GM18870 (cell line): ENCODE data around the gene PRKG1.

Experiments
- ATAC-seq: cut with Tn5 transposase; IDR thresholded peaks from one replicate; pipeline ENCODE4 v1.9.1; 2021; ENCODE audit warnings: moderate library complexity; ENCODE audit not compliant: unreplicated experiment

PRKG1 gene

DNA sequence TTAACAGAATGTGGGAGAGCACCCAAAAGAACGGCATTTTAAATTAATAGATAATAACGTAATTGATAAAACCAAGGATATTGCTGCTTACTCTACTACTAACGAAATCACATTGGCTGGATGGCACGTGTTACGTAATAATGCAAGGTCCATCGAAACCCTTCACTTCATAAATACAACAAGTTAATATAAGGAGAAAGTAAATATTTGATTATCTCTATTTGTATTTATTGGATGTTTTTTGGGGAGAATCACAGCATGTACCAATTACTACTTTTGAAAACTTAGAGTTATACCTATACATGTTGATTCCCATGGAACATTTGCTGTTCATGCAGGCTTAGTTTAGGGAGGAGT lies 1.6 kb downstream of the PRKG1 start:
- ATAC-seq, result no peak

DNA sequence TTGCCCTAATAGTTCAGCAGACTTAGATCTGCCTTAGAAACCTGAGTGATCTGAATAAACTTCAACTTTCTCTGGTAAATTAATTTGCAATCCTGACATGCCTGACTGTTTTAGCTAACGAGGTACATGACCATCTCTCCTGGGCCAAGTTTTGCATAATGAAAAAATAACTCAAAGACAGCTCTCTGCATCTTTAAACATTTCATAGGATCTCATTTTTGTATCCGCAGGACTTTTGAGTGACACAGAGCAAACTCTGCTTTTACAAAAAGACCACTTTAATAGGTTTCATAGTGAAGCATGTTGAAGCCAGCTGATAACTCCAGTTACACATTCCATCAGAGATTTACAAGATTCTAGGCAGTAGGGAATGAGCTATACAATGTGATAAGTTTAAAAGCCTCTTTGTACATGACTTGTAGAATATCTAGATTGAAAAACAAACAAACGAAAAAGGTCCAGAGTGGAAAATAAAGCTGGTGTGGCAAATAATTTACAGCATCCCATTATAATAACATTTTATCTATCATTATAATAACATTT lies 2.1 kb downstream of the PRKG1 start:
- no peak for ATAC-seq

DNA sequence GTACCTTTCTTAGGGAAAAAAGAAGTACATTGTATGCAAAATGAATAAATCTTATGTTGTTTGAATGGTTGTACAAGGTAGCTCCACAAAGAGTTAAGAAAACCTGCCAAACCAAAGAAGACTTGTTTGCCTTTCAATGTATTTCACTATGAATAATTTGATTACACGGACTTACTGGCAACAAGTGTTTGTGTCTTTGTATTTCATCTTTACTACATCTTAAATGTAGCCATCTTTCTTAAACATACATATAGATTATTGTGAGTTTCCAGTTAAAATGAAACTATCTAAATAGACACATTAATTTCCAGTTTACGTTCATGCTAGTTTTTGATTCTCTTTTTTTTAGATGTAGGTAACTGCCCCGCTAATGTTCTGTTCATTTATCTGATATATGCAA lies 2.8 kb downstream of the PRKG1 start:
- no peak for ATAC-seq

DNA sequence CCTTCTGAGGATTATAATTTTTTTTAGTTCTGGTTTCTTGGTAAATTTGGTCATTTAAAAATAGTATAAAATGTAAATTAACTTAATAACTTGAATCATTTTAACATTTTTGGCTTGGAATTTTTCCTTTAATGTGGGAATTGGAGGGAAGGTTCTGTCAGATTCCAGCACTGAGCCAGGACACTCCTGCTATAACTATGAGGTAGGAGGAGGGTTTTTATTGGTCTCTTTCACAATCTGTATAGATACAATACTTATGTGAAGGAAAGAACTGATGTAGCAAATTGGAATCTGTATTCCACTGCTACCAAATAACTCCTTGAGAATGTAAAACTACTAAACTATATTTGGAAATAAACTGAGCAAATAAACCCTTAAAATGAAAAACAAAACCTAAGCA lies 3.2 kb downstream of the PRKG1 start:
- ATAC-seq, result no peak

DNA sequence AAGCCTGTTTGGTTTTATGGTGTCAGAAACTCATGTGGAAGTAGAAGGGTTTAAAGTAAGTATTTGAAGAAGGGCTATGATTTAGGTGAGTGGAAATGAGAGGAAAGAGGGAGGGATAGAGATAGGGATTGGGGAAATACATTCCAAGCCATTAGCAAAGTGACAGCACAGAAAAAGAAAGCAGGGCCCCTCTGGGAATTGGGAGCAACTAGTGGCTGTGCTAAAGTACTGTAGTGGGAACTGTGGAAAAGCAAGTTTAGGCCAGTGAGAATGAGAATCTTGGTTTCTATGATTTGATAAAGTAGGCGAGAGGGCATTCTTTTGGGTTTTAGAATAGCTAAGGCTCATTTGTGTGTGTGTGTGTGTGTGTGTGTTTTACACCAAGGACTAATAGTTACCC lies 5.0 kb downstream of the PRKG1 start:
- ATAC-seq, result no peak

DNA sequence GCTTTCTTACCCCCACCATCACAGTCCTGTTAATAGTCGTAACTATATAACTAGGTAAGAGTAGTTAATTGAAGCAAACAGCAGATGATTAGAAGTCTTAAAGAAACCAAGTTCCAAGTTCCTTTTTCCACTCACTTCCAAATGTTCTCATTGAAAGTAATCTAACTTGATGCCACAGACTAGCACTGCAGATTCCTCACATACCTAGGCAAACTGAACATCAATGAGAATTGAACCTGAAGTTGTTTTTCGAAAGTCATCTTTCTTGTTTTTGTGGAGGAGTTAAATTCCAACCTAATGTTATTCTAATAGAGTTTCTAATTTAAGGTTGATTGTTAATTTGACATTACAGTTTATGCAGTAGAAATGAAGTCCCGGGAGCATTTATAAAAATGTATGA lies 5.5 kb downstream of the PRKG1 start:
- no peak for ATAC-seq

DNA sequence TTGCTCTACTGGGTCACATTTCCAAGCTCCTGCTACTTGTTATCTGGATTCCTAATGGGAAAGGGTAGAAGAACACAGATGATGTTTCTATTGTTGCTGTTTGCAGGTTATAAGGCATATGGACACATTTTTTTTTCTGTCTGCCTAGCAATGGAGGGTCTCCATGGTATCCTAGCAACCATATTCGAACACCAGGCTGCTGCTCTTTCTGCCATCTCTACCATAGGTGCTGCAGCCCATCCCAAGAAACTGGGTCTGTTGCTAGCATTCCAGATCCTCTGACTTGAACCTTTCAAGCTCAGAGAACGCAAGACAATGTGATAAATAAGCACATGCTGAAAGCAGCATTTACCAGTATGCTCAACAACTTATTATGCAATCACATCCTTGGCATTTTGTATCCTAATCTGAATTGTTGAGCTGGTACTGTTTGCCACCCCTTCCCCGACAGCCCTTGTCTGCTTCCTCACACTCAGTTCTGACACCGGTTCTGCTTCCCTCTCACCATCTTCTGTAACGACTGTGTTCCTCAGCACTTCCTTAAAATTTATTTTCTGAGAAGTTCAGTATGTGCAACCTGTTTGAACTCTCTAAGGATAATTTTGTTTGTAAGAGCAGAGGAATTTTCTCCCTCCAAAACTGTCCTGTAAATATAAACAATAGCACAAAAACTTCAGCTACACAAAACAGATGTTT lies 6.2 kb downstream of the PRKG1 start:
- no peak for ATAC-seq

DNA sequence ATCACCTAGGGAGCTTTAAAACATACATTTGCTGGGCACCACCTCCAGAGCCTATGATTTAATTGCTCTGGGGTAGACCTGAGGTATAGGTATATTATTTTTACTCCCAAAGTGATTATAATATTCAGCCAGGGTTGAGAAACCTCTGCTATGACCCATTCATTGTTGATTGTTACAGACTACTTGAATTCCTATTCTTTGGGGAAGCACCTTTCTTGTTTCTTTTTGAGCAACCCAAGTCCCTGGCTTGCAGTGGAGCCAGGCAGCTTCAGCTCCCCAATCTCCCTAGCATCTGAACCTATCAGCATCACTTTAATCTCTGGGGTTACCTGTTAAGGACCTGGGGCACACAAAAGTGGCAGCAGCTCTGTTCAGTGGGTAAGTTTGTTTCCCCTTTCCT lies 8.6 kb downstream of the PRKG1 start:
- no peak for ATAC-seq

DNA sequence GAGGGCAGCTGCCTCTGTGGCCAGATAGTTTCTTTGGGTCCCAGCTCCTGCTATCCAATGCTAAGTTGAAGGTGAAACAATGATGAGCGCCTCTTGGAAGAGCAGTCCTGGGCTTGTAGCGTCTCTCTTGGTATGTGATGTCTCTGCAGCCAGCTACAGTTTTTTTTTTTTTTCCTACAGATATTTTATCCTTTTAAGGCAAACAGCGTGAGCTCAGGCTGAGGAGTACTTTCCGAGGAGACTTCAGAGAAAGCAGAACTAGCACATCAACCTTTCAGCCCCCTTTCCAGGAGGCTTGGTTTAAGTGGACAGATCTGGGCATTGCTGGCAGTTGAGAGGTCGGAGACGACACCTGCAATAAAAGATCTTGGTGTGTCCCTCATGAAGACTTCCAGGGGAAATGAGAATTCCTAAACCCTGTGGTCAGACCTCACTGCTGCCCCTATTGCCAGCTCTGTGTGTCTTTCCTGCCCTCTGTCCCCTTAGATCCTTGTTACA lies 9.1 kb downstream of the PRKG1 start:
- no peak for ATAC-seq

DNA sequence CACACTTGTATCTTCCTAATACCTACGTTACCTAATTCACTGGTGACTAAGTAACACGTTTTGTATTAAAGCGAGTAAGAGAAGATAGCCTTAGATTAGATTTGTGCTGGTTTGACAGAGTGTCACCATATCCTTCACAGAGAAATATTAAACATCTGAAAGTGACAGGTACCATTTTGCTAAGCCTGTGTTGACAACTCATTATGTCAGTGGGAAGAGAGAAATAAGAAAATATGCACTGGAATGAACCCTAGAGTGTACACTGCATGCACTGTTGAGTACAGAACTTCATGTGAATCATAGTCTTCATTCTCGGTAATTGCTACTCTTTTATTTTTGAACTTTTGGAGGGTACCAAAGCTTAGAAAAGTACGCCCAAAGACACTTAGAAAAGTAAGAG lies 10.9 kb downstream of the PRKG1 start:
- ATAC-seq, result no peak

DNA sequence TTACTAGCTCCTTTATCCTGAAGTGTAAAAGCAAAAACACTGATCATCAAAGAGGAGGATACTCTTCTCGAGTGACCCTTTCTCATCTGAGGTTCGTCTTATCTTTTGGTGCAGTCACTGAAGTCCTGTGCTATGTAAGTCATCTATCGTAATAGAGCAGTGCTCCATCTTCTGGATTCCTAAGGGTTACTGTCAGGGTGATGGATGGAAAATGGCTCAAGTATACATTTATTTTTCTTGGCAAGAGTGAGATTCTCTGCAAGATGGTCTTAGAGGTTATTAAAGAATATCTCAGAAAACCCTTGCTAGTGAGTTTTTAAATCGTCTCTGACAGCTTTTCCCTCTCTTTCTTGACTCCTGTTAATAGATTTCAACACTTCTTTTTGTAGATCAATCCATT lies 12.4 kb downstream of the PRKG1 start:
- ATAC-seq, result no peak

DNA sequence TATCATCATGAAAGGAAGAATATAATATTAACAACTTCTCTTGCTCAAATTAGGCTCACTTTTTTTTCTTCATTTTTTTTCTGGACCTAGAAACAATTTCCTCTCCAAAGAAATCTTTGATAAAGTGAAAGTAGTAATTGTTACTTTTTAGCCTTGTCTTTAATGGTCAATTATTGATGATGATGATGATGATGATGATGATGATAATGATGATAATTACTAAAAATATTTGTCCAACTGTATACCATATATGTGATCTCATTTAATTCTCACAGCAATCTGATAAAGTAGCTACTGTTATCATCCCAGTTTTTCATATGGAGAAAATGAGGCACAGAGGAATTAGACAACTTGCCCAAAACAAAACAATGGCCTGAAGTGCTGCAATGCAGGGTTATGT lies 12.8 kb downstream of the PRKG1 start:
- no peak for ATAC-seq

DNA sequence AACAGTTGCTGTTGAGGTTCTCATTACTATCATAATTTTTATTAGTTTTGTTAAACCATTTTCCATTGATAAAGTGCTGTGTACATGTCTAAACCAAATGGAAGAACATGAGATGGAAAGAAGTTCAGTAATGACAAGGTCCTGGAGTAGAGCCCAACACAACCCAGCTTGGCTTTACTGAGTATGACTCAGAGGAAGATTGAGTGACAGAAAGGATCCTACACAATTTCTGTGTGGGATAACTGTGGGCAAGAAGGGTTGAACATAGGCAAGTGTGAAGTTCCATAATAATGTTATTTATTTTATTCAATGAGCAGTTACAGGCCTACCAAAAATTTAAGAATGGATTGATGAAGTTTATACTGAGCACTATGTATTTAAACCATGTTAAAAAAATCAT lies 15.9 kb downstream of the PRKG1 start:
- ATAC-seq, result no peak

DNA sequence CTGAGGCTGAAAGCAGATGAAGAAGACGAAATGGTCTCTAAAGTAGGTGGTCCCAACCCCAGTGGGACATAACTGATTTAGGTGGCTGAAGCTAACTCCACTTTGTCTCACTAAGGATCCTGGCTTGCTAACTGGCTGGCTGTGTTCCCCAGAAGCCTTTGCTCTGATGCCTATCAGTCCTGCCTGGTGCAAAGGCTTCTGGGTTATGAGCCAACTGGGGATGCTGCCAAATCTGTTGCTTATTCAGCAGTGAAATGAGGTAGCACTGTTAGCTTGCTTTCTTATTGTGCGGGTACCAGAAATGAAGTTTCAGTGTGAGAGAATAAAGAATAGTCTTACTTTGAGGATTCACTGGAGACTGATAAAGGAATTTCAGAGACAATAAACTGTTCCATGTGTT lies 18.1 kb downstream of the PRKG1 start:
- ATAC-seq, result no peak

DNA sequence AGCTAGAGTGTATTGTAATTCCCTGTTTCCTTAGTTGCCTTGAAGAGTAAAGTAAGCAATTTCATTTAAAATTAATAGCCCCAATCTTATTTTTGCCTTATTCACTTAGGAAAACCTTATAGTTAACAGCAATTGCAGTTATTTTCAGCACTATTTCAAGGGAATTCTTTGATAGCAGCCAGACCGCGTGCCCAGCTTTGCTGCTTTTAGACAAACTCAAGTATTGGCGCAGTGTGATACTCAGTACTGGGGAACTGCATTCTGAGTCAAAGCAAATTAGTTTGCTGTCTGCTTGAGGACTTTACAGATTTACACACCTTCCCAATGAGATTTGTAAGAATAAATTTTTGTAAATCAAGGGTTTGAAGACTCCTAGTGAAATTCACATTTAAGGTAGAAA lies 21.2 kb downstream of the PRKG1 start:
- ATAC-seq, result no peak

DNA sequence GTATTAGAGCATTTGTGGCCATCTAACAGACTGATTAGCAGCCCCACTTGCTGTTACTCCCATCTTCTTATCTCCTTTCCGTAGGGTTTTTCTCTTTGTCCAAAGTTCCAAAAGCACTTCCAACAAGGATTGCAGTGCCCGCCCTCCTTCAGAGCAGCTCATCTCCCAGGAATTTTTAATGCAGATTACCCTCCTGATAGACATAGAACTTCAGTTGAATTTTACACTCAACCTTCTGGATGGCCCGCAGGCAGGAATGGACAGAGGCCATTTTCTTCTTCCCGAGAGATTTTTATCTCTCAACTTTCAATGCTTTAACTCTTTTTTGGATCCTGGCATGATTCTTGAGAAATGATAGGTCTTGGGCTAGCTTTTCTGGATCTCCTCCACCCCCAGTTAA lies 23.3 kb downstream of the PRKG1 start:
- ATAC-seq, result no peak

DNA sequence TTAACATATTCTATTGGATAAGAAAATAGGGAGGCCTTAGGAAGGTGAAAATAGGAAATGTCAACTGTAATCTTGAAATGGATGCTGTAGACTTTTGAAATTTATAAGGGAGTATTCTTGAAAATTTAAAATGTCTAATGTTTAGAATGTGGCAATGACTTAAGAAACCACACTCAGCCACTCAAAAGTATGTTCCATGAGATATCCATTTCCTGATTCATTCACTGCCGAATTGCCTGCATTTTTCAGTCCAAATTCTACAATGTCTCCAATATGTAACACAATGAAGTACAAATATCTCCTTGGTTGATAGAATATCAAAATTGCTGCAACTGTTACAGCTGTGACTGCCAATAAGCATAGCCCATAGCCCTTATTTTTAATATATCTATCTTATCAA lies 25.9 kb downstream of the PRKG1 start:
- ATAC-seq, result no peak

DNA sequence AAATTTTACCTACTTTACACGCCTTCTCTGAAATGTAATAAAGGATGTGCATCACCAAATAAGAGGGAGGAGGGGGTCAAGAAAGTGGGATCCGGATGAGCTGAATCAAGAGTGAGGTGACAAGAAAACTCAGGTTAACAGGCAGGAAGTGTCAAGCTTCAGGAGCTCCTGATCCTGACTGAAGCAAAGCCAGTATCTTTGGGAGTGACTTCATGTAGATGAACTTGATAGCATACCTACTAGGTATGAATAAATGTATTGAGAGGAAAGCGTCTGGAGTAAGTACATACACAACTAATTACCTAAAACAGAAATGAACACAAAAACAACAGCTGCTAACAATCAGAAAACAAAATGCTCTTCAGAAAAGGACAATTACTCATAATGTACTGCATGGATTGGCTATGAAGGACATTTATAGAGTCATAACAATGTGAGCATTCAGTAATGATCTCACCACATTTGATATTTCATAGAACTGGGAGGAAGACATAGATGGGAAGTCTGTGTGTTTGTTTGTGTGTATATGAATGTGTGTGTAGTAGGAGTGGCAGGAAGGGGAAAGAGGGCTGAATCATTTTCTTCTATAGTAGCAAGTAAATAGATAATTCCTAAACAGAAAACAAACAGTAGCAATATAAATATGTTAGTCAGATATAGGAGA lies 29.4 kb downstream of the PRKG1 start:
- no peak for ATAC-seq

DNA sequence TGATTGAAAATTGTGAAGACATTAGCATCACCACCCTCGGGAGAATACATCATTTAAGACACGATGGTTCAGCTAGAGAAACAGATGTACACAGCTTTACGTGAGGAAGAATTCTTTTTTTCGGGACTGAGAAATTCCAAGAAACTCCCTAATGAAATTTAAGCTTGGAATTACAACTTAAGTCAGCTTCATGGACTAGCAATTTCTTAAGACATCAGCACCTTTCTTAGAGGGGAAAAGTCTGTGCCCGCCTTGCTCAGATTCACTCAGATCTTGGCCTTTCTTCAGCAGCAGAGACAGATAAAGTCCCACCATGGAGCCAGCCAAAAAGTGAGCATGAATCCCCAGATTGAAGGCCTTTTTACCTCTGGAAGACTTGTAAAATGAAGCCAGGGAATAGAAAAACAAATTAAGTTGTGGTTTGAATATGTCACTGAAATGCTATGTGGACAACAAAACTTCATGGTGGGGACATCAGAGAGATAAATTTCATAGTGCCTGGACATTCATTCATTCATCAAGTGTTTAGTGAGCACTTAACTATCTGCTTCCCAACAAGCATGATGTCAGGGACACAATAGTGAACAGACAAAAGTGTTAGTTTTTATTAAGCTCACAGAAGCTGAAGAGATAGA lies 32.1 kb downstream of the PRKG1 start:
- no peak for ATAC-seq

DNA sequence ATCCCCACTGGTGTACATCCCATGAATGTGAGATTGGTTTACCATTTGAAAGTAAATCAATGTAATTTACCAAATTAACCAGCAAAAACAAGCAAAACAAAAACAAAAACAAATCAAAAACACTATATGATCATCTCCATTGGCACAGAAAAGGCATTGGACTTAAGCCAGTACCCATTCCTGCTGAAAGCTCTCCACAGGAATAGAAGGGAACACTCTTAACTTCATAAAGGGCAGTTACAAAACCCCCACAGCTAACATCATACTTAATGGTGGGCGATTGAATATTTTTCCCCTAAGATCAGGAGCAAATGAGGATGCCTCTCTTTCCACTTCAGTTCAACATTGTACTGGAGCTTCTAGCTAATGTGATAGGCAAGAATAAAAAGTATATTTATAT lies 34.1 kb downstream of the PRKG1 start:
- no peak for ATAC-seq

DNA sequence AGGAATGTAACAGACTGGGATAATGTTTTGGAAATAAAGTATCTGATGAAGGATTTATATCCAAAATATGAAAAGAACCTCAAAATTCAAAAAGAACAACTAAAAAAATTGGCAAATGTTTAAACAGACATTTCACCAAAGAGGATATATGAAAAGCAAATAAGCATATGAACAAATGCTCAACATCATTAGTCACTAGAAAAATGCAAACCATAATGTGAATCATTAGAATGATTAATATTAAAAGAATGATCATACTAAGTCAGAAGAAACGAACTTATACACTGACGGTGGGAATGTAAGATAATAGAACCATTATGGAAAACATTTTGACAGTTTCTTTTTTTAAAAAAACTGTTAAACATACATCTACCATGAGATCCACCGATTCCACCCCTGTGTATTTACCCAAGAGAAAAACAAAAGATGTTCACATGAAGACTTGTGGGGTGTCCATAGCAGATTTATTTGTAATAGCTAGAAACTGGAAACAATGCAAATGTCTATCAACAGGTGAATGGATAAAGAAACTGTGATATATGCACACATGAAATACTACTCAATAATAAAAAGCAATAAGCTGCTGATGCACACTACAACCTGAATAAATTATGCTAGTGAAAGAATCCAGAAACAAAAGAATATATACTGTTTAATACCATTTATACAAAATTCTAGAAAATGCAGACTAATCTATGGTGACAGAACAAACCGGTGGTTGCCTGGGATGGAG lies 35.7 kb downstream of the PRKG1 start:
- ATAC-seq, result no peak

DNA sequence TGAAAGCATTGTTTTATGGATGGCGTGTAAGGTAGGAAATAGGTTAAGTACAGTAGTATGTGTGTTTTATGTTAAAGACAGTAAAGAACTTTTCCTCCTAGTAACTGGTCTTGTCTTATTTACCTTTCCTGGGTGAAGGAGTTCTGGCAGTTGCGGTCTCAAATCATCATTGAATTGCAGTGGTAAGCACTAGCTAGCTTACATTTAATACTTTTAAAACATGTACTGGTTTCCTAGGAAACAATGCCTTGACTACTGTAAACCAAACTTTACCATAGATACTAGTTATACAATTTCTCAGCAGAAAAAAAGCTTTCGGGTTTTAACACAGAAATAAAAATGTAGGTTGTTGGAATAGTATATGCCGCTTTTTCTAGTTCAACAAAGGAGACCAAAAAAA lies 37.7 kb downstream of the PRKG1 start:
- no peak for ATAC-seq
